Astrocyte (in vitro differentiated cells and primary cell): ENCODE measurements around the gene DCUN1D2.

Experiments used
- CTCF ChIP-seq: IDR thresholded peaks from 2 replicates; pipeline ENCODE4 v1.5.1; 2011; ENCODE audit warnings: low read depth, mild to moderate bottlenecking, inconsistent platforms, low read length, moderate library complexity; ENCODE audit not compliant: insufficient read depth
- EZH2 ChIP-seq: IDR thresholded peaks from 2 replicates; pipeline ENCODE4 v1.6.1; 2012; ENCODE audit warnings: mild to moderate bottlenecking, low read length, inconsistent platforms; ENCODE audit not compliant: insufficient read depth

- no peak for TF ChIP-seq CTCF
- TF ChIP-seq EZH2, result no peak
These were observed at the start of gene DCUN1D2 for GRCh38 chr13:113490496-113491417.
